Measurements from ENCODE around the gene OR11H7. TPM values are rescaled to one million over a fixed set of nuclear protein-coding genes. Genes with fewer than 3 reads are reported as not detected.

OR11H7 gene
- total RNA-seq, 8 experiments from 2014 or later: 0.29 to 0.84 (median 0.48) TPM; not detected in 4

Other genes starting within 250 kb of the OR11H7 start
- under 1 TPM in 1 of 8 experiments, not detected in 7; 0.19 TPM for gene OR4Q2, start 226.8 kb upstream of the OR11H7 start, total RNA-seq
- gene OR4K14, start 209.7 kb upstream of the OR11H7 start, total RNA-seq: not detected
- gene OR4K13, start 192.9 kb upstream of the OR11H7 start, total RNA-seq: under 1 TPM in 5 of 8 experiments, not detected in 3; 0.04 to 0.49 (median 0.10) TPM
- under 1 TPM in 1 of 8 experiments, not detected in 7; 0.21 TPM for gene OR4L1, start 168.9 kb upstream of the OR11H7 start, total RNA-seq
- under 1 TPM in 5 of 8 experiments, not detected in 3; 0.05 to 0.19 (median 0.10) TPM for gene OR4K17, start 118.2 kb upstream of the OR11H7 start, total RNA-seq
- under 1 TPM in 3 of 8 experiments, not detected in 5; 0.08 to 0.81 (median 0.38) TPM for gene OR4N5, start 90.2 kb upstream of the OR11H7 start, total RNA-seq
- under 1 TPM in 2 of 8 experiments, not detected in 6; 0.05 to 0.81 TPM for gene OR11G2, start 38.1 kb upstream of the OR11H7 start, total RNA-seq
- gene OR11H6, start 5.3 kb upstream of the OR11H7 start, total RNA-seq: under 1 TPM in 1 of 8 experiments, not detected in 7; 0.52 TPM
- under 1 TPM in 2 of 8 experiments, not detected in 6; 0.14 to 0.38 TPM for gene OR11H4, start 10.3 kb downstream of the OR11H7 start, total RNA-seq
- gene TTC5, start 77.0 kb downstream of the OR11H7 start, total RNA-seq: 10 to 100 TPM; 18.6 to 36.8 (median 26.2) TPM
- 10 to 100 TPM; 49.7 to 97.6 (median 71.6) TPM for gene CCNB1IP1, start 104.3 kb downstream of the OR11H7 start, total RNA-seq
- gene PARP2, start 114.7 kb downstream of the OR11H7 start, total RNA-seq: 10 to 100 TPM in 7 of 8 experiments, 1 to 10 TPM in 1; 9.4 to 55.4 (median 33.9) TPM
- gene TEP1, start 184.5 kb downstream of the OR11H7 start, total RNA-seq: 10 to 100 TPM in 4 of 8 experiments, 1 to 10 TPM in 4; 4.6 to 46.8 (median 11.7) TPM
- gene KLHL33, start 207.2 kb downstream of the OR11H7 start, total RNA-seq: under 1 TPM in 6 of 8 experiments, not detected in 2; 0.05 to 0.62 (median 0.14) TPM
- 10 to 100 TPM; 16.3 to 44.4 (median 29.4) TPM for gene OSGEP, start 225.8 kb downstream of the OR11H7 start, total RNA-seq
- 100 to 1,000 TPM; 125 to 320 (median 161) TPM for gene APEX1, start 226.2 kb downstream of the OR11H7 start, total RNA-seq
- gene PIP4P1, start 232.5 kb downstream of the OR11H7 start, total RNA-seq: 10 to 100 TPM; 20.7 to 41.0 (median 24.6) TPM
- 10 to 100 TPM; 14.8 to 71.5 (median 24.4) TPM for gene PNP, start 240.4 kb downstream of the OR11H7 start, total RNA-seq